OCI-LY7 (cell line): ENCODE results near the gene CABLES1. TPM values are rescaled to one million over a fixed set of nuclear protein-coding genes. Genes with fewer than 3 reads are reported as not detected.

Experiments used
- BruUV-seq: library from RNA; stranded (reverse); fragments of 400-500 nt; replicated peaks from 2 replicates; lab custom pipeline; 2021; lab: Mats Ljungman, UMichigan
- CTCF ChIA-PET: fragments of 300-600 bp; sonication (Branson Sonifier 250); formaldehyde crosslinking; loops from one replicate; lab custom pipeline; 2022; ENCODE audit warnings: antibody characterized with exemption; ENCODE audit not compliant: unreplicated experiment; lab: Charles Lee
- POLR2A ChIA-PET: fragments of 300-600 bp; sonication (Branson Sonifier 250); formaldehyde crosslinking; loops from one replicate; lab custom pipeline; 2022; ENCODE audit warnings: antibody characterized with exemption; lab: Charles Lee
- DNase-seq: peaks from one replicate; pipeline ENCODE4 v3.0.0-alpha.2; 2015; ENCODE audit warnings: low spot score
- H2AFZ ChIP-seq: fragments of 200-600 bp; sonication (generic), shearing (Covaris generic); 2 replicates; pipeline ENCODE4 v1.6.1; 2014; ENCODE audit warnings: mild to moderate bottlenecking, antibody characterized with exemption, low read length, moderate library complexity
- H3K27ac ChIP-seq: fragments of 200-600 bp; sonication (generic); 2 replicates; pipeline ENCODE4 v1.5.1; 2014; ENCODE audit warnings: mixed run types, low read depth, mild to moderate bottlenecking, moderate library complexity, low read length, inconsistent platforms; ENCODE audit not compliant: poor library complexity, severe bottlenecking
- H3K36me3 ChIP-seq: fragments of 200-600 bp; sonication (generic); 2 replicates; pipeline ENCODE4 v1.6.1; 2014; ENCODE audit warnings: mild to moderate bottlenecking, antibody characterized with exemption, low read length, moderate library complexity, mixed read lengths; ENCODE audit not compliant: insufficient read depth
- H3K4me1 ChIP-seq: fragments of 200-600 bp; sonication (generic); 2 replicates; pipeline ENCODE4 v1.5.1; 2014; ENCODE audit warnings: mild to moderate bottlenecking, low read length; ENCODE audit not compliant: insufficient read depth, poor library complexity, severe bottlenecking
- H3K4me2 ChIP-seq: fragments of 200-600 bp; sonication (generic); 2 replicates; pipeline ENCODE4 v1.6.1; 2014; ENCODE audit warnings: mild to moderate bottlenecking, low read length
- H3K4me3 ChIP-seq: fragments of 200-600 bp; sonication (generic); 2 replicates; pipeline ENCODE4 v1.5.1; 2014; ENCODE audit warnings: mild to moderate bottlenecking, low read depth, low read length; ENCODE audit not compliant: poor library complexity, severe bottlenecking
- H3K79me2 ChIP-seq: fragments of 200-600 bp; sonication (generic); 2 replicates; pipeline ENCODE4 v1.6.1; 2016; ENCODE audit warnings: low read depth, mild to moderate bottlenecking, low read length, moderate library complexity, mixed read lengths; ENCODE audit not compliant: insufficient read depth
- H3K9me2 ChIP-seq: fragments of 200-600 bp; sonication (generic); 2 replicates; pipeline ENCODE4 v1.6.1; 2016; ENCODE audit warnings: mild to moderate bottlenecking, low read length, mixed read lengths; ENCODE audit not compliant: insufficient read depth
- H3K9me3 ChIP-seq: fragments of 200-600 bp; sonication (generic); 2 replicates; pipeline ENCODE4 v1.6.1; 2014; ENCODE audit warnings: mild to moderate bottlenecking, mixed run types, low read length, mixed read lengths
- H4K20me1 ChIP-seq: fragments of 200-600 bp; sonication (generic); 2 replicates; pipeline ENCODE4 v1.6.1; 2014; ENCODE audit warnings: mild to moderate bottlenecking, antibody characterized with exemption, low read length, moderate library complexity, mixed read lengths; ENCODE audit not compliant: insufficient read depth
- CTCF ChIP-seq: fragments of 200-600 bp; sonication (generic); conservative IDR thresholded peaks from 2 replicates; pipeline ENCODE4 v1.5.1; 2014; ENCODE audit warnings: mild to moderate bottlenecking, antibody characterized with exemption, low read length, moderate library complexity, mixed read lengths
- EZH2phosphoT487 ChIP-seq: fragments of 200-600 bp; sonication (generic); IDR thresholded peaks from 2 replicates; pipeline ENCODE4 v1.6.1; 2018; ENCODE audit warnings: low read depth, borderline replicate concordance, mild to moderate bottlenecking, mixed run types, antibody characterized with exemption, low read length, moderate library complexity, mixed read lengths
- intact Hi-C: fragments of 100-400 bp; cut with micrococcal nuclease; formaldehyde crosslinking; loops from one replicate; pipeline ENCODE4 v1.10.0; 2022; ENCODE audit not compliant: unreplicated experiment
- total RNA-seq, 2 experiments: library from RNA; depleted of rRNA in 1 of 2; stranded (reverse); fragments of >200 nt in 1 of 2; shearing (Covaris generic) in 1 of 2; gene quantifications; 2 replicates each; pipeline ENCODE4 v1.2.3, GENCODE V29; 2014 to 2022

The CABLES1 gene
- total RNA-seq, 2 experiments from 2014 or later = 20.6 to 28.7 TPM

GRCh38 chr18:23186781-23187180 is 51.5 kb downstream of the CABLES1 start:
- Histone ChIP-seq H3K4me1 (peaks cover 39% of the 10 kb centered on the region), H4K20me1 (no peaks in the 10 kb centered on the region), H3K27ac (no peak overlapping the region), H3K9me2 (no peaks in the 10 kb centered on the region), H3K4me2 (no peak overlapping the region), H3K79me2 (no peaks in the 10 kb centered on the region; the same call in 1 of the 2 replicates), H3K9me3 (no peaks in the 10 kb centered on the region), H3K36me3 (0 out of 2 replicates have a peak, but pooled peaks cover 15% of the 10 kb centered on the region), H3K4me3 (no peak overlapping the region), H2AFZ (no peak overlapping the region)
- ChIA-PET POLR2A (interaction anchor here (0.9 to 1.3 kb wide), 4 partner anchors 9 to 41 kb away, joined by 3 to 5 read pairs (median 4); no protein-coding TSS in a partner anchor), CTCF (interaction anchor here (1.0 kb wide), 1 partner anchor 35 kb away, joined by 3 read pairs; no protein-coding TSS in a partner anchor)
- no peak for TF ChIP-seq EZH2phosphoT487
- TF ChIP-seq CTCF = no peak
- intact Hi-C loops = no loop called here
- no TSS peak for BruUV-seq
- no peak for DNase-seq

- no peak overlapping the region for H3K4me3 ChIP-seq
- POLR2A ChIA-PET = interaction anchor here (1.3 kb wide), 1 partner anchor 8 kb away, joined by 4 read pairs; no protein-coding TSS in a partner anchor
- H3K4me1 ChIP-seq = peaks cover 36% of the 10 kb centered on the region
- no peak overlapping the region for H2AFZ ChIP-seq
- H3K36me3 ChIP-seq = peaks cover 19% of the 10 kb centered on the region; the same call in 1 of the 2 replicates
- TF ChIP-seq EZH2phosphoT487 (no peak), CTCF (no peak)
- H4K20me1 ChIP-seq = no peaks in the 10 kb centered on the region
- no peak for DNase-seq
- H3K9me2 ChIP-seq = no peaks in the 10 kb centered on the region
- no peaks in the 10 kb centered on the region for H3K79me2 ChIP-seq
- intact Hi-C loops = no loop called here
- BruUV-seq = no TSS peak
- no peak overlapping the region for H3K4me2 ChIP-seq
- CTCF ChIA-PET = no interaction called here
- no peaks in the 10 kb centered on the region for H3K9me3 ChIP-seq
- H3K27ac ChIP-seq = no peak overlapping the region
These were observed 52.9 kb downstream of the CABLES1 start for GRCh38 chr18:23188068-23188760.

GRCh38 chr18:23189099-23189498 is 53.8 kb downstream of the CABLES1 start:
- ChIA-PET CTCF (no interaction called here), POLR2A (no interaction called here)
- BruUV-seq = no TSS peak

More at GRCh38 chr18:23189099-23189498, 53.8 kb downstream of the CABLES1 start:
- intact Hi-C loops = no loop called here
- no peak overlapping the region for H3K4me2 ChIP-seq
- H3K79me2 ChIP-seq = no peaks in the 10 kb centered on the region
- no peaks in the 10 kb centered on the region for H3K9me3 ChIP-seq
- peaks cover 28% of the 10 kb centered on the region for H3K4me1 ChIP-seq
- no peaks in the 10 kb centered on the region for H4K20me1 ChIP-seq
- DNase-seq = no peak
- TF ChIP-seq EZH2phosphoT487 (no peak), CTCF (no peak)
- peaks cover 24% of the 10 kb centered on the region; the same call in 1 of the 2 replicates for H3K36me3 ChIP-seq
- no peak overlapping the region for H3K4me3 ChIP-seq
- H3K27ac ChIP-seq = no peak overlapping the region
- no peaks in the 10 kb centered on the region for H3K9me2 ChIP-seq
- H2AFZ ChIP-seq = no peak overlapping the region
